Measurements from ENCODE around the gene PSAPL1. TPM values are rescaled to one million over a fixed set of nuclear protein-coding genes. Genes with fewer than 3 reads are reported as not detected.

The PSAPL1 gene
- total and polyA plus RNA-seq, 2 of the 8 experiments (the other 6 are each of a cell fraction or from before 2014, with no cell fraction given): 0.03 TPM; not detected in 1

DNA sequence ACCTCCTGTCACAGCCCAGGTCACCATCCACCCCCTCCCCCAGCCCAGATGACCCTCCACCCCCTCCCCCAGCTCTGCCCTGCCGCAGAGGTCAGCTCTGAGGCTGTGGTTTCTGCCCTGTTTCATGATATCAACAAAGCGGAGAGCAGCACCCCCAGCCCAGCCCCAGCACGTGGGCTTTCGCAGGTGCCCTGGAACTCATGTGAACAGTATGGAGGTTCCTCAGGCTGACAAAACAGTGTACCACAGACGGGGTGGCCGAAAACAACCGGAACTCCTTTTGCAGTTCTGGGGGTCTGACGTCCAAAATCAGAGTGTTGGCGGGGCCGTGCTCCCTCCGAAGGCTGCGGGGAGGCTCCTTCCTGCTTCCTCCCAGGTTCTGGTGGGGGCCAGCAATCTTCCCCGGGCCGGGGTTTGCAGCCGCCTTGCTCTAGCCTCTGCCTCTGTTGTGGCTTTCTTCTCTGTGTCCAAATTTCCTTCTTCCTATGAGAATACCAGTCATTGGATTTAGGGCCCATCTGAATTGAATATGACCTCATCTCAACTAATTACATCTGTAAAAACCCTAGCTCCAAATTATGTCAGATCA is 7.9 kb upstream of the PSAPL1 start (continued):
- no peak for TF ChIP-seq RFX5 (IDR thresholded peaks at IDR 0.05; ENCODE audit: borderline replicate concordance, low read depth, low read length)

Measured in H1 (cell line).